HG02798 (cell line): ENCODE data around the gene DNAI1.
"Not testable (repeated sequence)": the region's sequence is repeated elsewhere in the genome, so short reads cannot be mapped to it uniquely, and the experiment has no call there.

Source experiments
- ATAC-seq: cut with Tn5 transposase; IDR thresholded peaks from one replicate; pipeline ENCODE4 v1.9.1; 2021; ENCODE audit warnings: mild to moderate bottlenecking; ENCODE audit not compliant: unreplicated experiment, poor library complexity

Gene DNAI1

DNA sequence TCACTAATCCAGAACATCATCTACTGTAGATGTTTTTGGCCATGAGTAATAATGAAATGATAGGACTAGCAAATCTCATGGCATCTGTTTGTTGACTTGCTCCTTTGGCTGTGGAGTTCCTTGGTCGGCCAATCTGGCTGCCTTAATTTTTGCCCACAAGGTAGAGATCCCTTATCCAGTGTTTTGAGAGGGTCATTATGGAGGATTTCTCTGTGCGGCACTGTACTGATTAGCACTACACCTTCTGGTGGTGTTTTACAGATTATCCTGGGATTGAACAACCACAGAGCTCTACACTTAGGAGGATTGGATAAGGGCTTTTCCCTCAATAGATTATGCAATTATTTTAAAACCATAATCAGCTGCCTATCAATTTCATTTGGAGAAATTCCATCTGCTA, 67.4 kb downstream of the DNAI1 start:
- ATAC-seq = no peak

DNA sequence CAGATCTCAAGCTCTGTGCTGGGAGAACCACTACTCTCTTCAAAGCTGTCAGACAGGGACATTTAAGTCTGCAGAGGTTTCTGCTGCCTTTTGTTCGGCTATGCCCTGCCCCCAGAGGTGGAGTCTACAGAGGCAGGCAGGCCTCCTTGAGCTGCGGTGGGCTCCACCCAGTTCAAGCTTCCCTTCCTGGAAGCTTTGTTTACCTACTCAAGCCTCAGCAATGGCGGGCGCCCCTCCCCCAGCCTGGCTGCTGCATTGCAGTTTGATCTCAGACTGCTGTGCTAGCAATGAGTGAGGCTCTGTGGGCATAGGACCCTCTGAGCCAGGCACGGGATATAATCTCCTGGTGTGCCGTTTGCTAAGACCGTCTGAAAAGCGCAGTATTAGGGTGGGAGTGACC, 73.4 kb downstream of the DNAI1 start:
- ATAC-seq = not testable (repeated sequence)

DNA sequence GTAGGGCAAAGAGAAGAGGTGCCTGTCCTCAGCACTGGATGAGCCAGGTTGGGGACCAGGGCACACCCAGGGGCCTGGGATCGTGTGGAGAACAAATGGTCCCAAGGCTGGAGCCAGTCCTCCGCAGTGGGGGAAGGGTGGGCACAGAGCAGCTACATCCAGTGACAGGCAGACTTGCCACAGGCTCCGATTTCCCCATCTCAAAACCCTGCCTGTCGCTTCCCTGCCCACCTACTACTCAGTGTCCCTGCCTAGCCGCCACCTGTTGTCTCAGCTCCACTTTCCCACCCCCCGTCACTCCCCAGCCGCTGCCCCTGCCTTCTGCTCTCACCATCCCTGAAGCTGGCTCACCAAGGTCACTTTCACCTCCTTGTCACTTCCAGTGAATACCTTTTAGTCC, 78.1 kb downstream of the DNAI1 start:
- ATAC-seq = no peak

DNA sequence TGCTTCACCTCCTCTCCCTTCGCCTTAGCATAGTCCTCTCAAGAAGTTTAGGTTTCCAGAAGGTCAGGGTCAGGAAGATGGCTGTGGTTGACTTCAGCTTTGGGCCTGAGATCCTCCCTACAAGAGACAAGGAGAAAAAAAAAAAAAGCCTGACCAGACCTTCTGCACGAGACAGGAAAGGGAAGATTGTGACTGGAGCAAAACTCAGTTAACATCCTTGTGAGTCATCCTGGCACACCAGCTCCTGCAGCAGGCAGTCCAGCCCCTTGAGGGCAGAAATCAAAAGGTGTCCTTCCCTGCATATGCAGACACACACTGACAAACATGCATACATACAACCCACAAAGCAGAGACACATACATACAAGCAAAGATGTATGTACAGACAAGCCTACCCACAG, 82.2 kb downstream of the DNAI1 start:
- no peak for ATAC-seq

DNA sequence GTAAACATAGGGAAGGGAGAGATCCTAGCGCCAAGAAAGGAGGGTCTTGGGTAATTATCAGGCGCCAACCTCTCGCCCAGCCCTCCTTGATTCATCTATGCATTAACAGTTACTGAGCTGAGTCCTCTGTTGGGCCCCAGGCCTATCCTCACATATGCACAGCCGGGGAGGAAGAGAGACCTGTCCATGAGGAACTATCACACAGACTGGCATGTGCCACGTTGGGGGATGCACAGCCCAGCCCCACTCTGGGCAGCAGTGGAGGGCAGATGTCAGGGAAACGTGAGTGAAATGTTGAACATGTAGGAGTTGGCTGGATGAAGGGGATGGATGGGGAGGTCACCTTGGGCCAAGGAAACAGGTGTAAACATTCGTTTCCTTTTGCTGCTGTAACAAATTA, 82.9 kb downstream of the DNAI1 start:
- no peak for ATAC-seq

DNA sequence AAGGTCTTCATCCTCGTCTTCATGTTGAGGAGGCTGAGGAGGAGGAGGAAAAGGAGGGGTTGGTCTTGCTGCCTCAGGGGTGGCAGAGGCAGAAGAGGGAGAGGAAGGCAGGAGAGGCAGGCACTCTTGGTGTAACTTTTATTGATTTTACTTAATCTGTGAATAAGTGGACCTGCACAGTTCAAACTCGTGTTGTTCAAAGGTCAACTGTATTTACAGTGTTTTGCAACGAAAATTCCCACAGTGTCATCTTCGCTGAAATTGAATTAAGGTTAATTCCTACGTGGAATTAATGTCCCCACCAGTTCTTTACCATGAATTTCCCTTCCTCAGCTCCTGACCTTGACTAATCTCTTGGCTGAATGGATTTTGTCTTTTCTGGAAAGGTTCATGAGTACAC, 85.4 kb downstream of the DNAI1 start:
- no peak for ATAC-seq

DNA sequence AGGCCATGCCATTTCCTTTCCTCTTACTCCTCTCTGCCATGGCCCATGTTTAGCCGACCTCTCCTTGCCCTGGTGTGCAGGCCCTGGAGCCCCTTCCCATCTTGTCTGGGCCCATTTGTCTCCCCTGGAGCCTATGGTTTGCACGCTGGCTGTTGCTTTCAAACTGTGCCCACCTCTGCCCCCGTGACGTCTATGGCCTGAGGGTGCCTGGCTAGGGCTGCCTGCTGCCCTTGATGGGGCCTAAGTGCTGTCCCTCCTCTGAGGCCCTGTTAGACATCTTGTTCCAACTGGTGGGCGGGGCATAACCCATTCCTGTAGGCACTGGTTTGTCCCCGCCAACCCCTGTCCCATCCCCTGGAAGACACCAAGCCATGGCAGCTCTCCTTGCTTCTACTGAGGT, 86.9 kb downstream of the DNAI1 start:
- no peak for ATAC-seq

DNA sequence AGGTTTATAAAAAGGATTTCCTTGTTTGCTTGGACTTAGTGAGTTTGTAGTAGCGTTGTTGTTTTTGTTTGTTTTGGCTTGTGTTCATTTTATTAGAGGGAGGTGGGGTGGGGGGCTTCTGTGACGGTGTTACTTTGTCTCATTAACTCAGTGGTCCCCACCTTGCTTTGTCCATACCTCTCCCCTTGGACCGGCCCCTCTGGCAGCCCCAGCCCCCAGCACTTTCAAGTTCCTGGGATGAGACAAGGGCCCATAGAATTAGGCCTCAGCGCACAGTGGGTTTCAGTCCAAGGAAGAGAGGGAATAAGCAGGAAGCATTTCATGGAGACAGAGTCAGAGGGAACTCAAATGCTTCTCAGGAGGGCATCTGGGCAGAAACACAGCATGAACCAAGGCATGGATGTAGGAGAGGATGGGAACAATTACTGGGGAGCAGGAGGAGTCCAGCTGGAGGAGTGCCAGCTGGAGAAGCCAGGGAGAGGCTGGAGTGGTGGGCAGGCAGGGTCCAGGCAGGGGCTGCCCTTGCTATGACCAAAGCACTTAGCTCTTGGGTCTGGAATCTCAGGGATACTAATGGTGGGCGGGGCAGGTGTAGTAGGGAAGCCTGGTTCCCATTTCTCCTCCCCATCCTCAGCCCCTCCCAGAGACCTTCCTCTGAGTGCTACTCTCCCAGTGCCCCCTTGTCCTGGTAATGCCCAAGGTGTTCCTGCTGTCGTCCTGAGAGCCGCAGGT, 87.7 kb downstream of the DNAI1 start:
- ATAC-seq = no peak

DNA sequence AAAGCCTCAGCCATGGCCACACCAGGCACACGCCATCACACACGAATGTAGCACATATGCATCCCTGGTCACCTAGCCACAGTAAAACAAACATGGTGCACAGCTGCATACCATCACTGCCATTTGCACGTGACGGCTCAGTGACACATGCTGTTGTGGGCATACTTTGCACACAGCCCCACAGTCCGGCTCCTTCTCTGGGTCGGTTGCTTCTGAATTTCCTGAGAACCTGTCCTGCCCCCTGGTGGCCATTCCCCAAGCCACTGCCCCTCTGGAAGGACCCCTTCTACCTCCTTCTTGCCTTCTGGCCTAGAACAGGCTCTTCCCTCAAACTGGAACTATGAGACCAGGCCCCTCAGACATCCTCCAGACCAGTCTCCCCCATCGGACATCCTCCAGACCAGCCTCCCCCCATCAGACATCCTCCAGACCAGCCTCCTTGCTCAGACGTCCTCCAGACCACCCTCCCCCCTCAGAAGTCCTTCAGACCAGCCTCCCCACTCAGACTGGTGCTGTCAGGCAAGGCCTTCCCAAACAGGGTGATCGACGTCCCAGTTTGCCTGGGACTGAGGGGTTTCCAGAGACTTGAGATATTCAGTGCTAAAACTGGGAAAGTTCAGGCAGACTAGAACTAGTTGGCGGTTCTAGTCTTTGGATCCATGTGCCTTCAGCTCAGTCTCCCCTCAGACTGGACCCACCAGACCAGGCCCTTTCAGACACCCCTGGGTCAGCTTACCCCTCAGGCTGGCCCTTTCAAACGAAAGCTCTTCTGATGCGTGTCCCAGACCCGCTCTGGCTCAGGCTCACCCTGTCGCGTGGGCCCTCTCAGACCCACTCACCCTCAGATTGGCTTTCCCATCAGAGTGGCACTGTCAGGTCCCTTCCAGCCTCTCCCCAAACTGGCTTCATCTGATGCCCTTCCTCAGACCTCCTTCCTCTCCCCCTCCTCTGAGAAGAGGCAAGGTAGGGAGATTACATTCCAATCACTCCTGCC, 88.5 kb downstream of the DNAI1 start:
- no peak for ATAC-seq

DNA sequence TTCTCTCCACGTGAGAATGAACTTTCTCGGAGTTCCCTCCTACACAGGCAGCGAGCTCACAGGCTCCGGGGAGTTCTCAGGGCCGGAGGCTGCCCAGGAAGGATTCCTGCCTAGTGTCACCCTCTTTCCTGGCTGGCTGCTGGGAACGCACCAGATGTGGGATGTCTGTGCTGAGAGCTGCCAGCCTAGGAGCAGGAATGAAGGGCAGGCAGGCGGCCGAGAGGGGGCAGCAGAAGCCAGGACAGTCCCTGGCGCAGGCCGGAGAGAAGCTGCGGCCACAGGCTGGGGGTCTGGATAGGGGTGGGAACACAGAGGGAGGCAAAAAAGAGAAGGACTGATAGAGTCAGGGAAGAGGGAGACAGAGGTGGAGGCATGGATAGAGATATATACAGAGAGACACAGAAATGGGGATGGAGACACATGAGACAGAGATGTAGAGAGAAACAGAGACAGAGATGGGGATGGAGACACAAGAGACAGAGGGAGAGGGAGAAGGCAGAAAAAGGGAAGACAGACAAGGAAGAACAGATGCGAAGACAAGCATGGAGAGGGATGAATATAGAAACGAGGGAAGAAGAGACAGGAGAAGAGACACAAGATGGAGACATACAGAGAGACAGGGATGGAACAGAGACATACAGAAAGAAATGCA, 89.5 kb downstream of the DNAI1 start:
- no peak for ATAC-seq

DNA sequence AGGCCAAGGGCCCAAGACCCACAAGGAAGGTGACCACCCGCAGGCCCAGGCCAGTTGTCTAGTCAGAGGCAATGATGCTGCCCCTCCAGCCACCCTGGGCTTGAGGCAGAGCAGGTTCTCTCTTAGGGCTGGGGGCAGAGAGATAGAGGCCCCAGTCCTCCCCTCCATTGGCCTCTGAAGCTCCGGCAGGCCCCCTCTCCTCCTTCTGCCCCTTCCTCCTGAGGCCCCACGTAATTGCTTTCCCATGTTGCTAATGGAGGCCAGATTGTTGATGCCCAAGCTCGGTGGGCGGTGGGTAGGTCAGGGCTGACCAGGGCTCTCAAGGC, 90.8 kb downstream of the DNAI1 start:
- no peak for ATAC-seq

DNA sequence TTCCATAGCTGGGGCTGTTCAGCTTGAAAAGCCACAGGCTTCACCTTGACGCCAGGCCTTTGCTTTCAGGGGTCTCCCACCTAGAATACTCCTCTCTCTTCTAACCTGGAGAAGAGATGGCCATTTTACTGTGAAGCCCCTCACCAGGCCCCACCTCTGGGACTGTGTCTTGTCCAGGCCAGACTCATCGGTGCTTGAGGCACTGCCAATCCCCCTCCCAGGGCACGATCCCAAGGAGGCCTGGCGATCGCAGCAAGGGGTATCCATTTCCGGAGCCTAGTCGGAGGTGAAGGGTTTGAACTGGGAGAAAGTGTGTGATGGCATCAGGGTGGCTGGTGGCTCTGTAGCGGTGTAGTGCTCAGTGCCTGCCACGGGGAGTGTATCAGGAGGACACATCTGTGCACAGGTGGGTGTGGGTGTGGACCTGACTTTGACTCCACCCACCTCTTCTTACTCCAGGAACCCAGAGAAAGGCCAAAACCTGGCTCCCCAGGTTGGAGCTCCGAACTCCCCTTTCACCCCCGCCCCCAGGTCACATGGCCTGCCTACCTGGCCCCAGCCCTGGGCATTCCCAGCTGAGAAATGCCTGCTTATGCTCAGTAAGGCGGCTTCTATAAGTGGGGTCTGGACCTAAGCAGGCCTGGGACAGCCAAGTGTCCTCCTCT, 91.5 kb downstream of the DNAI1 start:
- no peak for ATAC-seq

DNA sequence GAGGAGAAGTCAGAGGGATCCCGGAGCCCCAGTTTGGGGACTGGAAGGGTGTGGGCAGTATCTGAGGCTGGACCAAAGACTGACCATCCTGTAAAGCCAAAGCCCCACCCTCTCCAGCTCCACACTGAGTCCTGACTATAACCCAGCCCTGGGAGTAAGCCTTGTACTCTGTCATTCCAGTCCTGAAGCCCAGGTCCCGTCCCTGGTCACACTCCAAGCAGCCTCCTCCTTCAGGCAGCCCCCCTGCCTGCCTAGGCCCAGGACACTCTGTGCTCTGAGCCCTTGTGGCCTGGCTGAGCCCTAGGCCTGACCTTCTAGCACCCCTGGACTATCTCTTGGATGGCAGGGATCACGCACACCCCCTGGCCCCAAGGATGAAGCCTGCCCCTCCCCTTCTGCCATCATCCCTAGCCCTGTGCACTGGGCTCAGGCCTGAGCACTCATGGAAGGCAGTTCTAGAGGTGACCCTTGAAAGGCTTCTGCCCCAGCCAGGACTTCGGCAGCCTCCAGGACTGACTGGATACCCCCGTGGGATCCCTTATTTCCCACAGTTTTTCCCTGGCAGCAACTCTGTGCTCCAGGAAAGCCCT, 92.2 kb downstream of the DNAI1 start:
- no peak for ATAC-seq

DNA sequence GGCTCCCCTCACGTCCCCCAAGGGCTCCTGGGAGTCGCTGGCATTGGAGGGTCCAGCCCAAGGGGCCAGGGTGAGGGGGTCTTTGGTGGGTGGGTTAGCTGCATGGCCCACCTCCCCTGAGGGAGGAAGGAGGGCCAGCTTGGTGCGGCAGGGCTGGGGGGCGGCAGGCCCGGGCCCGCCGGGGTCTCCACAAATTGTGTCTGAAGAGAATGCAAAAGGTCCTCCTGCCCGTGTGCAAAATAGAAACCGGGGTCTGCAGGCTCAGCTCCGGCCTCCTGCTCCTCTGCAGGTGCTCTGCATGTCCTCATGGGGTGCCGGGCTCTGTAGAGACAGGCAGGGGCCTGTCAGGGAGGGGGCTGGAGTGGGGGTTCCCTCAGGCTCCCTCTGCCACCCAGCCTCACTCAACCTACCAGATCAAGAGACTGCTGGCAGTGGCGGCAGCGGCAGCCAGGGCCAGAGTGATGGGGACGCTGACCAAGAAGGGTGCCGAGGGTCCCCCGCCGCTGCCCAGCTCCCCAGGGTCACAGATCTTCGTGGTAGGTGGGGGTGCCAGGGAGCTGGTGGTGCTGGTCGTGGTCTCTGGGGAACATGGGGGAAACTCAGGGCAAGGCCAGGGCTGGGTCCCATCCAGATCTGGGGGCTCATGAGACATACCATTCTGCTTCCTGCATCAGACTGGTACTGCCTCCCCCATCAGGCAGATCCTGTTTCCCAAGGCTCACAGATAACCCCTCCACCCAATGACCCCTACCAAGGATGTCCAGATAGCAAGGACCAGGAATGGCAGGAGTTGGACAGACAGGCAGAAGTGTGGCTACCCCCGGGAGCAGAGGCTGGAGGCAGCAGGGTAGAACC, 93.4 kb downstream of the DNAI1 start:
- no peak for ATAC-seq

DNA sequence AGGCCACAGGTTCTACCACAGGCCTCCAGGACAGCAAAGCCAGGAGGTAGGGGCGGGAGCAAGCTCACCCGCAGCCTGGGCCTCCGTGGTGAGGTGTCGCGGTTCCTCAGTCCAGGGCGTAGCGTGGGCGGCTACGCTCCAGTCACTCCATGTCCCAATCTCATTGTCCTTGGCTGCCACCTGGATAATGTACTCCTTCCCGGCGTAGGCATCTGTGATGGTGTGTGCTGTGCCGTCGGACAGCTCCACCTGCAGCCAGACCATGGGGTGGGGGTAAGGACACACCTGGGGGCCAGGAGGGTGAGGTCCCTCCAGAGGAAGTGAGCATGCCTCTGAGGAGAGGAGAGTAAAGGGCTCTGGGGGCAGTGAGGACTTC, 94.0 kb downstream of the DNAI1 start:
- no peak for ATAC-seq

DNA sequence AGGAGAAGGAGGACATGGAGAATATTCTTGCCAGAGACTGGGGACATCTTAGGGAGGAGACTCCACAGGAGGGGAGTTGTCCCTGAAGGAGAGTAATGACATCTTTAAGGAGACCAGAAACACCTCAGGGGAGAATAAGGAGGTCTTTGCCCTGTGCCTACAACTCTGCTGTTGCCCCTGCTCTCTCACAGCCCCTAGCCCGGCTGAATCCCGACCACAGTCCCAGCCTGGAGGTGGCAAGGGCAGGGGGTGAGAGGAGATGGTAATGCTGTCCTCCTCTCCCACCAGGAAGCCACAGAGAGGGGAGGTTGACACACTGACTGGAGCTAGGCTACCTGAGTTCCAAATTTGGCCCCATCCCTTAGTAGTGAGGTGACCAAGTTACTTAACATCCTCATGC, 94.4 kb downstream of the DNAI1 start:
- no peak for ATAC-seq

DNA sequence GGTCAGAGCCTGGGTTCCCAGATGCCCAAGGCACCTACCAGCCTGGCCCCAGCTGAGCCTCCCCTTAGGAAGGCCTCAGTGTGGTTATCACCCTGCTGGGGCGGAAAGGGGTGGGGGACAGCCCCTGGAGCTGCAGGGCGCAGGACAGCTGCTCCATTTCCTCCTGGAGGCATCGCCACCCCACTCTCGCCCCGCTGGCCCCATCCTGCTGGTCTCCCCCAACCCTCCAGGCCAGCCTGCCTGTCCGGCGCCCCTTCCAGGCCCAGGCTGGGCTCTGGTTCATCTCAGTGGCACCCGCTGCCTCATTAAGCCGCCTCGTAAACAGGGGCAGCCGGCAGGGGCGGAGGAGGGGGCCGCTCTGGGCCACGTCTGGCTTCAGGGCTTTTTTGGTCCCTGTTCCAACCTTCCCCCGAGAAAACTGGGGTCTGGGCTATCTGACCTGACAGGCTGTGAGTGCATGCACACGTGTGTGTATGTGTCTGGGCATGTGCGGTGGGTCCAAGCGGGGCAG, 95.0 kb downstream of the DNAI1 start:
- no peak for ATAC-seq

DNA sequence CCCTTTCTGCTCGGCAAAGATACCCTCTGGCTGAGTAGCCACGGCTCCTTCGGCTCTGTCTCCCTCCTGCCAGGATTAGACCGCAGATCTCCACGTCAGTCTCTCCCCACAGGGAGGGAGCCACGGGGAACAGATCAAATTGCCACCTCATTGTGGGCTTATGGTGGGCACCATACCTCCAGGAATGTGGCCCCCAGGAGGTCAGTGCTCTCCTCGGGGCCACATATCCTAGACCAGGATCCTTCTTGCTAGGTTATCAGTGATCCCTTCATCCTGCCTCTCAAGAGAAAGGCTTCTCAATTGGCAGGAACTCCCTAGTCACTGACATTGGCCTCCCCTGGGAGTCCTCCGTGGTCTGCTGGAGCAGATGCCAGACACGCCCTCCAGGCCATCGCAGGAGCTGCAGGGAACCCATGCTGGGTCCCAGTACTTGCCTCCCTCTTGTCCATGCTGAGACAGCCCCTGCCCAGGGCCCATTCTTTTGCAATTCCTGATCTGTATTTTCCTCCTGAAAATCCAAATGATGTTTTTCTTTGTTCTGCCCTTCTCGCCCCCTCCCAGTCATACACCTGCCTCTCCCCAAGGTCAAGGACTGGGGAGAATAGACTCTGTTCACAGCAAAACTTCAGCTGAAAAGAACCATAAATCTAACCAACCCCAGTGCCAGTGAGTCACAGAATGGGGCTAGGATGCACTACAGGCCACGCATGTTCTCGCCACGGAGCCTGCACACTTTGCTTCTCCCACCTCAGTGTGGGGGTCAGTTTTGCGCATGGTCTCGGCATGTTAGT, 95.8 kb downstream of the DNAI1 start:
- no peak for ATAC-seq

DNA sequence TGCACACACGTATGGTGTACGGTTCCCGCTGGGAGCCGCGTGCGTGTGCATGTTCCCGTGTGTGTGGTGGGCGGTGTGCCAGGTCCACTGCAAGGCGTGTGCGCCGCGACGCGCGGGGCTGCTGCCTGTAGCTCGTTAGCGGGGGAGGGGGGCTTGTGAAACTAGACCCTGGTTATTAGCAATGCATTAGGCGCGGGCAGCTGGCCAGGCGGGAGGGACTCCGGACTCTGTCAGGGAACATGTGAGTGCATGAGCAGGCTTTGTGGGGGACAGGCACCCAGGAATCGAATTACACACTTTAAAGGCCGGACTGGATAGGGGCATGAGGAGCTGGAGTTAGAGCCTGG, 96.4 kb downstream of the DNAI1 start:
- no peak for ATAC-seq
